Right atrium auricular region (tissue), 2 donors: ENCODE measurements around the gene HLX. TPM values are rescaled to one million over a fixed set of nuclear protein-coding genes. Genes with fewer than 3 reads are reported as not detected.
A peak's percentile ranks its signal among the peaks of the same experiment; 100 is the strongest.

Source experiments
- DNase-seq: peaks from one replicate; pipeline ENCODE4 v3.0.0-alpha.2; 2019; ENCODE audit warnings: low spot score
- H3K27ac ChIP-seq, 2 donors: fragments of 200-600 bp; sonication (generic); 1 replicate in 1 of 2; 2 replicates in 1 of 2; pipeline ENCODE4 v1.5.1; 2016 to 2019
- H3K27me3 ChIP-seq, 2 donors: fragments of 200-600 bp; sonication (generic); one replicate each; pipeline versions ENCODE4 v1.5.1 to v1.6.0; 2017 to 2019
- H3K36me3 ChIP-seq: fragments of 200-600 bp; sonication (generic); one replicate; pipeline ENCODE4 v1.5.1; 2016
- H3K4me1 ChIP-seq, 2 donors: fragments of 200-600 bp; sonication (generic); one replicate each; pipeline versions ENCODE4 v1.5.1 to v1.6.0; 2017 to 2019
- H3K4me3 ChIP-seq, 2 donors: fragments of 200-600 bp; sonication (generic); 1 replicate in 1 of 2; 2 replicates in 1 of 2; pipeline ENCODE4 v1.5.1; 2017 to 2019; ENCODE audit warnings: mild to moderate bottlenecking in 1 of 2, moderate library complexity in 1 of 2
- H3K9me3 ChIP-seq, 2 donors: fragments of 200-600 bp; sonication (generic); one replicate each; pipeline ENCODE4 v1.5.1; 2019
- total RNA-seq, 2 donors: library from RNA; depleted of rRNA; stranded (reverse); fragments of >200 nt; gene quantifications; one replicate each; pipeline ENCODE4 v1.1.0, GENCODE V29; 2016
- TF ChIP-seq, protein P1 (sequence below), 2 donors: fragments of 200-600 bp; sonication (generic); IDR thresholded peaks; one replicate each; pipeline ENCODE4 v1.5.1; 2019; ENCODE audit warnings: antibody characterized with exemption in 2 of 2

Gene HLX
- total RNA-seq, 2 donors from 2014 or later = 5.5 to 6.2 TPM

DNA sequence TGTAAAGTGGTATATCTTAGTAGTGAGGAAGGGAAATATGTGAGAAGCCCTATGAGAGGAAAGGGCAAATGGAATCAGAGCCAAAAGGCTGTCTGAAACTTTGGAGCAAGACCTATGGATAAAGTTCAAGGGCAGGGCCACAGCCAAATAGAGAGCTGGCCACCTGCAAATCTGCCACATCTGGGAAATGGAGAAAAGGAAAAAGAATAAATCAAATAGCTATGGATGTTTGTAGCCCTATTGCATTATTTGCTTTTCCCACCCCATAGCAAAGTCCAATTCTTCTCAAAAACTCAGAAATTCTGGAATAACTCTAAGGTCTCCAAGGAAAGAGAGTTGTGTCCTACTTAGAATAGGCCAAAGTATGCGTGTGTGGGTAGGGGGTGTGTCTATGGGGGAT, 4.0 kb upstream of the HLX start:
- H3K4me3 ChIP-seq = no peak overlapping the region
- no peaks in the 10 kb centered on the region for H3K27me3 ChIP-seq
- TF ChIP-seq, protein P1, sequence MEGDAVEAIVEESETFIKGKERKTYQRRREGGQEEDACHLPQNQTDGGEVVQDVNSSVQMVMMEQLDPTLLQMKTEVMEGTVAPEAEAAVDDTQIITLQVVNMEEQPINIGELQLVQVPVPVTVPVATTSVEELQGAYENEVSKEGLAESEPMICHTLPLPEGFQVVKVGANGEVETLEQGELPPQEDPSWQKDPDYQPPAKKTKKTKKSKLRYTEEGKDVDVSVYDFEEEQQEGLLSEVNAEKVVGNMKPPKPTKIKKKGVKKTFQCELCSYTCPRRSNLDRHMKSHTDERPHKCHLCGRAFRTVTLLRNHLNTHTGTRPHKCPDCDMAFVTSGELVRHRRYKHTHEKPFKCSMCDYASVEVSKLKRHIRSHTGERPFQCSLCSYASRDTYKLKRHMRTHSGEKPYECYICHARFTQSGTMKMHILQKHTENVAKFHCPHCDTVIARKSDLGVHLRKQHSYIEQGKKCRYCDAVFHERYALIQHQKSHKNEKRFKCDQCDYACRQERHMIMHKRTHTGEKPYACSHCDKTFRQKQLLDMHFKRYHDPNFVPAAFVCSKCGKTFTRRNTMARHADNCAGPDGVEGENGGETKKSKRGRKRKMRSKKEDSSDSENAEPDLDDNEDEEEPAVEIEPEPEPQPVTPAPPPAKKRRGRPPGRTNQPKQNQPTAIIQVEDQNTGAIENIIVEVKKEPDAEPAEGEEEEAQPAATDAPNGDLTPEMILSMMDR (IDR thresholded peaks at IDR 0.05) = no peak
- DNase-seq = no peak
- H3K27ac ChIP-seq = no peak overlapping the region
- H3K9me3 ChIP-seq = no peaks in the 10 kb centered on the region
- H3K4me1 ChIP-seq = peaks cover 0 to 43% of the 10 kb centered on the region in 2 donors
- H3K36me3 ChIP-seq = no peaks in the 10 kb centered on the region

DNA sequence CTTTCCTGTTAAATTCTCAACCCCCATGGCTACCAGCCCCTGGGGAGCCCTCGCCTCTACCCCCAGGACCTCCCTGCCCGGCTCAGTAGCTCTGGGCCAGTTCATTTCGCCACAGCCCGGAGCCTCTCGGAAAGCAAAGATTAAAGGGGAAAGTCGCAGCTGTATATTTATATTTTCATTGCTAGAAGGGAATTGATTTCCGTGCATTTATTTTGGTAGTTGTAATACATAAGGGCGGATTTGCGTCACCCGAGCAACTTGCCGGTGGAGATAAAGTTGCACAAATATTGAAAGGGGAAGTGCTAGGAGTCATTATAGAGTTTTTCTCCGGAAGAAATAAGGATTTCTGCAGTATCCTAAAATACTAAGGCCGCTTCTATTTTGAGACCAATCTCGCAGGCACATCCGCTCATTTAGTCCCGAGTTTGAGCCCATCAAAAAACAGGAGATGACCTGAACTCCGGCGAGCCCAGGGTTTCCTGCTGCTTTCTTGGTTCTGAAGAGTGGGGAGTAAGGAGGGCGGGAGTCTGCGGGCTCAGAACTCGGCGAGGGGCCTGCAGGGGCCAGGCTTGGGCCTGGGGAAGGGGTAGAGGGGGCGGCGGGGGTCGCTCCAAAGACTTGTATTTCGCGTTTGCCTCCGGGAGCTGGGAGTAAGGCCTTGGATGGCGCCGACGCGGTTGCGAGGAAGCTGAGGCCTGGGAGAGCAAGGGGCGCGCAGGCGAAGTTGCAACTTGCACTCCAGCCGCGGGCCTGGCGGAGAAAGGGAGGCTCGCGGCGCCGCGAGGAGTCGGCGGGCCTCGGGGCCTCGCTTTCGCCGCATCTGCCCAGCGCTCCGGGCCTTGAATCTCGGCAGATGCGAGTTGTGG, 2.5 kb upstream of the HLX start:
- Histone ChIP-seq H3K4me1 (peaks cover 0 to 44% of the 10 kb centered on the region in 2 donors), H3K36me3 (no peaks in the 10 kb centered on the region), H3K27ac (peak overlapping the region; percentile 93 to 98), H3K9me3 (no peaks in the 10 kb centered on the region), H3K27me3 (no peaks in the 10 kb centered on the region), H3K4me3 (peak overlapping the region; percentile 16 to 96)
- TF ChIP-seq, protein P1 (IDR thresholded peaks at IDR 0.05) = no peak
- DNase-seq = peak; percentile 76

DNA sequence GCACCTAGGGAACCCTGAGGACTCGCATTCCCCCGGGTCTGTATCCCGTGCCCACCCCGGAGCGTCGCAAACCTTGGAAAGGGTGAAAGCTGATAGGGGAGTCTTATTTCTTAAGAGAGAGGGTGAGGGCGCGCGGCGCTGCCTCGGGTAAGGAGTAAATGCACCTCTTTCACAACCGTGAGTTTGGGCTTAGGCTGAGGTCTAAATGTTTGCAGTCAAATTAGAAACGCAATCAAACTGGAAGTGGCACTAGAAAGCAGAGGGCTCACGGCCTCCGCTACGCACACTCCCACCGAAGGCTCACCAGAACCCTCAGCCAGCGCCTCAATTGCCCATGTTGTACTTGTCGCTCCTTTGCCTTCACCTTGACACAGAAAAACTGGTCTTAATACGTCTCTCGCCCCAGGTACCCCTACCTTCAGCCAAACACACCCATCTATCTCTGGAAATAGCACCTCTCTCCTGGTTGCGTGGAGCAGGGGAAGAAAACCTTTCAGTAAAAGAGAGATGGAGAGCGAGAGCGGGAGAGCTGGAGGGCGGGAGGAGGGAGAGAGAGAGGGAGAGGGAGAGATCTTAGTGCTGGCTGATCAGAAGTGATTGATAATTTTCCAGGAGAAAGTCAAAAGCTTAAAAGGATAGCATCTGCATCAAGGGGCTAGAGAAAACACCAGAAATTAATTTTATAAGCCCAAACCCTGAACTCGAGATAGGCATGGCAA, 1.7 kb upstream of the HLX start:
- H3K4me1 ChIP-seq = peaks cover 0 to 51% of the 10 kb centered on the region in 2 donors
- TF ChIP-seq, protein P1 (IDR thresholded peaks at IDR 0.05) = no peak
- H3K36me3 ChIP-seq = no peaks in the 10 kb centered on the region
- no peak for DNase-seq
- H3K27me3 ChIP-seq = no peaks in the 10 kb centered on the region
- peak overlapping the region; percentile 93 to 98 for H3K27ac ChIP-seq
- peak overlapping the region; percentile 16 to 96 for H3K4me3 ChIP-seq
- H3K9me3 ChIP-seq = no peaks in the 10 kb centered on the region

DNA sequence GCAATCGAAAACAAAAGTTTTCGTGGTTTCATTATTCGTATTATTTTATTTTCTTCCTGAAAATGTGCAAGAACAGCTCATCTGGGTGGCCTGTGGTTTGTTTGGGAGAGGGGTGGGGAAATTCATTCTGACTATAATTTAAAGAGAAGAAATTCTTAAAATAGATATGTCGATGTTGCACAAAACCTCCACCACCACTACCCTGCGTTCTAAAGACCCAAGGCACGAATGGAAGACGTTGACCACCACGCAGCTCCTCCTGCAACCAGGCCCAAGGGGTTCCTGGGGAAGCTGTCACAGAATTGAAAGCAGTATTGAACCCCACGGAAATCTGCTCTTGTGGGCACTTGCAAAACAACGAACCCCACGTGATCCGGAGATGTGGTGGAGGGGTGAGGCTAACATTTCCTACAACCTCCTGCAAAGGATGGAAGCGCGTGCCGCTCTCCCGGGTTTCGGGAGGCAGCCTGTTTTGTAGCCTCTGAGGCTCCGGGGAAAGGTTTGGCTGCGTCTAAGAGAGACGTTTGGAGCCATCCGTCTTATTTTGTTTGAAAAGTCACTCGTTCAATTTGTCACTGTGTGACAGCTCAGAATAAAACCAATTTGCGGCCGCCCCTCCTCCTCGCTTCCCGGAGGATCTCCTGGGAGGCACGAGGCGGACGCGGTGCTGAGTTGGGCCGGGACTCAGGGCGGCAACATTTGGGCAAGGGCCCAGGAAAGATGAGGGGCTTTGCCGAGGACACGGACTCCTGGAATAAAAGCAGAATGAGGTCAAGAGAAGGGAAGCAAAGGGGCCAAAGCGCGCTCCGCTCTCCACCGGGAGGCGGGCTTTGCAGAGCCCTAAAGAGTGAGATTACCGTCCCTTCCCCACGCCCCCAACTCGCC, 810 bp upstream of the HLX start:
- peaks cover 3% of the 10 kb centered on the region for H3K36me3 ChIP-seq
- no peak for DNase-seq
- H3K4me1 ChIP-seq = peaks cover 0 to 60% of the 10 kb centered on the region in 2 donors
- H3K4me3 ChIP-seq = peak overlapping the region; percentile 62 to 96
- TF ChIP-seq, protein P1 (IDR thresholded peaks at IDR 0.05) = no peak
- peak overlapping the region; percentile 93 to 98 for H3K27ac ChIP-seq
- H3K27me3 ChIP-seq = no peaks in the 10 kb centered on the region
- no peaks in the 10 kb centered on the region for H3K9me3 ChIP-seq

DNA sequence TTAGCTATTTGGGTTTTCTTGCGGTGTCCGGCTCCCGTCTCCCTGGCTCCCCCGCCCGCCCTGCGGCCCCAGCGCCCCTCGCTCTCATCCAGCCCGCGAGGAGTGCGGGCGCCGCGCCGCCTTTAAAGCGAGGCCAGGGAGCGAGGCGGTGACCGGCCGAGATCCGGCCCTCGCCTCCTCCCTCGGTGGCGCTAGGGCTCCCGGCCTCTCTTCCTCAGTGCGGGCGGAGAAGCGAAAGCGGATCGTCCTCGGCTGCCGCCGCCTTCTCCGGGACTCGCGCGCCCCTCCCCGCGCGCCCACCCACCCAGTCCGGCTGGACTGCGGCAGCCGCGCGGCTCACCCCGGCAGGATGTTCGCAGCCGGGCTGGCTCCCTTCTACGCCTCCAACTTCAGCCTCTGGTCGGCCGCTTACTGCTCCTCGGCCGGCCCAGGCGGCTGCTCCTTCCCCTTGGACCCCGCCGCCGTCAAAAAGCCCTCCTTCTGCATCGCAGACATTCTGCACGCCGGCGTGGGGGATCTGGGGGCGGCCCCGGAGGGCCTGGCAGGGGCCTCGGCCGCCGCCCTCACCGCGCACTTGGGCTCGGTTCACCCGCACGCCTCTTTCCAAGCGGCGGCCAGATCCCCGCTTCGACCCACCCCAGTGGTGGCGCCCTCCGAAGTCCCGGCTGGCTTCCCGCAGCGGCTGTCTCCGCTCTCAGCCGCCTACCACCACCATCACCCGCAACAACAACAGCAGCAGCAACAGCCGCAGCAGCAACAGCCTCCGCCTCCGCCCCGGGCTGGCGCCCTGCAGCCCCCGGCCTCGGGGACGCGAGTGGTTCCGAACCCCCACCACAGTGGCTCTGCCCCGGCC, 492 bp downstream of the HLX start:
- TF ChIP-seq, protein P1 (IDR thresholded peaks at IDR 0.05) = no peak
- H3K9me3 ChIP-seq = no peaks in the 10 kb centered on the region
- H3K27ac ChIP-seq = peak overlapping the region; percentile 93 to 98
- H3K36me3 ChIP-seq = peaks cover 15% of the 10 kb centered on the region
- DNase-seq = no peak
- H3K4me1 ChIP-seq = peaks cover 0 to 70% of the 10 kb centered on the region in 2 donors
- H3K27me3 ChIP-seq = no peaks in the 10 kb centered on the region
- H3K4me3 ChIP-seq = peak overlapping the region; percentile 62 to 96
